Vagina (tissue), 2 donors: Measurements from ENCODE around the gene SSU72. TPM values are rescaled to one million over a fixed set of nuclear protein-coding genes. Genes with fewer than 3 reads are reported as not detected.

Experiments
- DNase-seq, 2 donors: peaks; one replicate each; pipeline ENCODE4 v3.0.0-alpha.2; 2017; ENCODE audit errors: extremely low spot score in 2 of 2
- H3K27ac ChIP-seq: fragments of 200-600 bp; sonication (generic); one replicate; pipeline ENCODE4 v1.5.1; 2019
- H3K27me3 ChIP-seq: fragments of 200-600 bp; sonication (generic); one replicate; pipeline ENCODE4 v1.5.1; 2019
- H3K36me3 ChIP-seq, 2 donors: fragments of 200-600 bp; sonication (generic); one replicate each; pipeline ENCODE4 v1.5.1; 2017 to 2019
- H3K4me1 ChIP-seq: fragments of 200-600 bp; sonication (generic); one replicate; pipeline ENCODE4 v1.5.1; 2019
- H3K4me3 ChIP-seq, 2 donors: fragments of 200-600 bp; sonication (generic); 1 replicate in 1 of 2; 2 replicates in 1 of 2; pipeline ENCODE4 v1.5.1; 2016 to 2019
- H3K9me3 ChIP-seq: fragments of 200-600 bp; sonication (generic); one replicate; pipeline ENCODE4 v1.5.1; 2019
- CTCF ChIP-seq, 3 experiments: fragments of 450-650 bp in 2 of 3; fragments of 200-600 bp in 1 of 3; sonication (generic) in 1 of 3; IDR thresholded peaks; one replicate each; pipeline ENCODE4 v1.5.1; 2017 to 2019; ENCODE audit warnings: antibody characterized with exemption in 3 of 3, mild to moderate bottlenecking in 2 of 3, moderate library complexity in 2 of 3
- POLR2A ChIP-seq, 2 donors: fragments of 450-650 bp; IDR thresholded peaks; one replicate each; pipeline ENCODE4 v1.6.1; 2017; ENCODE audit warnings: antibody characterized with exemption in 2 of 2, mild to moderate bottlenecking in 2 of 2, moderate library complexity in 2 of 2
- POLR2AphosphoS5 ChIP-seq, 2 donors: sonication (generic); formaldehyde crosslinking; IDR thresholded peaks; one replicate each; pipeline ENCODE4 v1.9.0; 2017; ENCODE audit warnings: antibody characterized with exemption in 2 of 2, mild to moderate bottlenecking in 2 of 2, low read depth in 1 of 2; ENCODE audit not compliant: insufficient read depth in 1 of 2
- intact Hi-C: fragments of 100-400 bp; cut with DNase I; formaldehyde crosslinking; loops from one replicate; pipeline ENCODE4 v1.15.1; 2023
- total RNA-seq: library from RNA; depleted of rRNA; stranded (reverse); fragments of >200 nt; gene quantifications from one replicate; pipeline ENCODE4 v1.2.3, GENCODE V29; 2016

Gene SSU72
- total RNA-seq, 1 donor from 2014 or later, result 105 TPM

- no peaks in the 10 kb centered on the region for H3K36me3 ChIP-seq
- no peak overlapping the region for H3K27ac ChIP-seq
- H3K4me3 ChIP-seq, result no peak overlapping the region
- no peaks in the 10 kb centered on the region for H3K27me3 ChIP-seq
- DNase-seq, result no peak
- intact Hi-C loops, result no loop called here
- no peak for TF ChIP-seq POLR2AphosphoS5 (IDR thresholded peaks at IDR 0.05; ENCODE audit: insufficient read depth in 1 of 2, low read depth in 1 of 2)
- TF ChIP-seq CTCF (IDR thresholded peaks at IDR 0.05), result no peak
- no peak for TF ChIP-seq POLR2A (IDR thresholded peaks at IDR 0.05)
- peaks cover 4% of the 10 kb centered on the region for H3K4me1 ChIP-seq
- H3K9me3 ChIP-seq, result no peaks in the 10 kb centered on the region
Observed at GRCh38 chr1:1605034-1605591, 30.4 kb upstream of the SSU72 start.

GRCh38 chr1:1604374-1605033 is 29.8 kb upstream of the SSU72 start:
- Histone ChIP-seq H3K27ac (no peak overlapping the region), H3K4me1 (peaks cover 4% of the 10 kb centered on the region), H3K27me3 (no peaks in the 10 kb centered on the region), H3K9me3 (no peaks in the 10 kb centered on the region), H3K4me3 (no peak overlapping the region), H3K36me3 (no peaks in the 10 kb centered on the region)
- intact Hi-C loops, result no loop called here
- no peak for TF ChIP-seq CTCF (IDR thresholded peaks at IDR 0.05)
- no peak for TF ChIP-seq POLR2A (IDR thresholded peaks at IDR 0.05)
- no peak for TF ChIP-seq POLR2AphosphoS5 (IDR thresholded peaks at IDR 0.05; ENCODE audit: insufficient read depth in 1 of 2, low read depth in 1 of 2)
- no peak for DNase-seq

- TF ChIP-seq POLR2A (IDR thresholded peaks at IDR 0.05) (no peak), POLR2AphosphoS5 (IDR thresholded peaks at IDR 0.05; ENCODE audit: insufficient read depth in 1 of 2, low read depth in 1 of 2) (no peak), CTCF (IDR thresholded peaks at IDR 0.05) (no peak)
- DNase-seq, result no peak
- Histone ChIP-seq H3K27ac (no peak overlapping the region), H3K4me3 (no peak overlapping the region), H3K4me1 (peaks cover 9% of the 10 kb centered on the region), H3K9me3 (no peaks in the 10 kb centered on the region), H3K36me3 (no peaks in the 10 kb centered on the region), H3K27me3 (no peaks in the 10 kb centered on the region)
- intact Hi-C loops, result no loop called here
Observed at GRCh38 chr1:1603671-1604373, 29.2 kb upstream of the SSU72 start.

- no peak overlapping the region for H3K4me3 ChIP-seq
- no peaks in the 10 kb centered on the region for H3K36me3 ChIP-seq
- TF ChIP-seq CTCF (IDR thresholded peaks at IDR 0.05) (no peak), POLR2AphosphoS5 (IDR thresholded peaks at IDR 0.05; ENCODE audit: insufficient read depth in 1 of 2, low read depth in 1 of 2) (no peak), POLR2A (IDR thresholded peaks at IDR 0.05) (no peak)
- intact Hi-C loops, result no loop called here
- no peaks in the 10 kb centered on the region for H3K9me3 ChIP-seq
- no peak for DNase-seq
- peaks cover 9% of the 10 kb centered on the region for H3K4me1 ChIP-seq
- H3K27me3 ChIP-seq, result peaks cover 3% of the 10 kb centered on the region
- no peak overlapping the region for H3K27ac ChIP-seq
Observed at GRCh38 chr1:1602968-1603506, 28.4 kb upstream of the SSU72 start.
